ENCODE data around the gene CD163L1. TPM values are rescaled to one million over a fixed set of nuclear protein-coding genes. Genes with fewer than 3 reads are reported as not detected.

Gene CD163L1
- total RNA-seq, 3 donors from 2014 or later = 9.5 to 33.5 (median 12.6) TPM

- Histone ChIP-seq H3K36me3 (ENCODE audit: low read depth) (no peaks in the 10 kb centered on the region), H3K9me3 (no peaks in the 10 kb centered on the region), H3K4me1 (ENCODE audit: low read depth) (no peaks in the 10 kb centered on the region), H3K4me3 (no peak overlapping the region)
- intact Hi-C loops (cut with DNase I, micrococcal nuclease) = no loop called here
- DNase-seq (no peak), ATAC-seq (no peak)
- TF ChIP-seq, protein P1, sequence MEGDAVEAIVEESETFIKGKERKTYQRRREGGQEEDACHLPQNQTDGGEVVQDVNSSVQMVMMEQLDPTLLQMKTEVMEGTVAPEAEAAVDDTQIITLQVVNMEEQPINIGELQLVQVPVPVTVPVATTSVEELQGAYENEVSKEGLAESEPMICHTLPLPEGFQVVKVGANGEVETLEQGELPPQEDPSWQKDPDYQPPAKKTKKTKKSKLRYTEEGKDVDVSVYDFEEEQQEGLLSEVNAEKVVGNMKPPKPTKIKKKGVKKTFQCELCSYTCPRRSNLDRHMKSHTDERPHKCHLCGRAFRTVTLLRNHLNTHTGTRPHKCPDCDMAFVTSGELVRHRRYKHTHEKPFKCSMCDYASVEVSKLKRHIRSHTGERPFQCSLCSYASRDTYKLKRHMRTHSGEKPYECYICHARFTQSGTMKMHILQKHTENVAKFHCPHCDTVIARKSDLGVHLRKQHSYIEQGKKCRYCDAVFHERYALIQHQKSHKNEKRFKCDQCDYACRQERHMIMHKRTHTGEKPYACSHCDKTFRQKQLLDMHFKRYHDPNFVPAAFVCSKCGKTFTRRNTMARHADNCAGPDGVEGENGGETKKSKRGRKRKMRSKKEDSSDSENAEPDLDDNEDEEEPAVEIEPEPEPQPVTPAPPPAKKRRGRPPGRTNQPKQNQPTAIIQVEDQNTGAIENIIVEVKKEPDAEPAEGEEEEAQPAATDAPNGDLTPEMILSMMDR (IDR thresholded peaks at IDR 0.05) = no peak
Observed at GRCh38 chr12:7322599-7322998, 121.4 kb downstream of the CD163L1 start.

DNA sequence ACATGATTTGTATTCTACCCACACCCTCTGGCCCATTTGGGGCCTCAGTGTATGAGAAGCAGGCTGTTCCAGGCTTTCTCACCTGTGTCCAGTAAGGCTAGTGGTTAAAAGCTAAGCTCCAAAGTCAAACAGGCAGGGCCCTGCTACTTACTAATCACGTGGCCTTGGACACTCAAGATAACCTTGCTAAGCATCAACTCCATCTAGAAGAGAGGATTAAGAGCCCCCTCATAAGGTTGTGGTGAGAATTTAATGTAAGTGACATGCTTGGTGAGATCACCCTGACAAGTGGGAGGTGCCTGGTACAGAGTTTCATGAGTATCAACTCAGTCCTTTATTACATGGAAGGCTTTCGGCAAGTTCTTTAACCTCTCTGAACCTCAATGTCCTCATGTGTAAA, 122.3 kb downstream of the CD163L1 start:
- no peaks in the 10 kb centered on the region for H3K9me3 ChIP-seq
- H3K36me3 ChIP-seq (ENCODE audit: low read depth) = no peaks in the 10 kb centered on the region
- ATAC-seq = no peak
- DNase-seq = no peak
- intact Hi-C loops (cut with DNase I, micrococcal nuclease) = no loop called here
- no peaks in the 10 kb centered on the region for H3K4me1 ChIP-seq (ENCODE audit: low read depth)
- TF ChIP-seq, protein P1 (IDR thresholded peaks at IDR 0.05) = no peak
- H3K4me3 ChIP-seq = no peak overlapping the region

GRCh38 chr12:7319930-7320329, 124.0 kb downstream of the CD163L1 start:
- no peak for DNase-seq
- Histone ChIP-seq H3K9me3 (no peaks in the 10 kb centered on the region), H3K4me3 (no peak overlapping the region), H3K4me1 (ENCODE audit: low read depth) (no peaks in the 10 kb centered on the region), H3K36me3 (ENCODE audit: low read depth) (no peaks in the 10 kb centered on the region)
- intact Hi-C loops (cut with DNase I, micrococcal nuclease) = no loop called here
- TF ChIP-seq, protein P1 (IDR thresholded peaks at IDR 0.05) = no peak
- no peak for ATAC-seq

- H3K36me3 ChIP-seq (ENCODE audit: low read depth) = no peaks in the 10 kb centered on the region
- intact Hi-C loops (cut with DNase I, micrococcal nuclease) = no loop called here
- H3K9me3 ChIP-seq = no peaks in the 10 kb centered on the region
- H3K4me3 ChIP-seq = no peak overlapping the region
- DNase-seq (no peak), ATAC-seq (no peak)
- no peaks in the 10 kb centered on the region for H3K4me1 ChIP-seq (ENCODE audit: low read depth)
- TF ChIP-seq, protein P1 (IDR thresholded peaks at IDR 0.05) = no peak
Observed at GRCh38 chr12:7310070-7310469, 133.9 kb downstream of the CD163L1 start.

Other genes starting within 250 kb of the CD163L1 start
- not detected for gene ACSM4, start 140.1 kb downstream of the CD163L1 start, total RNA-seq
- 100 to 1,000 TPM in 2 of 3 donors, 1 to 10 TPM in 1; 7.6 to 168 (median 153) TPM for gene CD163, start 59.6 kb upstream of the CD163L1 start, total RNA-seq
- 1 to 10 TPM; 1.9 to 8.3 (median 5.3) TPM for gene APOBEC1, start 221.8 kb upstream of the CD163L1 start, total RNA-seq